Trophoblast cell (in vitro differentiated cells and primary cell): ENCODE measurements around the gene CMPK2.

Experiments used
- DNase-seq, 2 donors: peaks; one replicate each; pipeline ENCODE4 v3.0.0-alpha.2; 2016
- H2AFZ ChIP-seq: 2 replicates; pipeline ENCODE4 v1.6.1; 2013; ENCODE audit warnings: low read length, moderate library complexity, mild to moderate bottlenecking; ENCODE audit not compliant: insufficient read depth, poor library complexity
- H2AK5ac ChIP-seq: 2 replicates; pipeline ENCODE4 v1.6.1; 2013; ENCODE audit warnings: mild to moderate bottlenecking, low read length
- H2BK120ac ChIP-seq: 2 replicates; pipeline ENCODE4 v1.6.1; 2013; ENCODE audit warnings: low read length, mild to moderate bottlenecking, moderate library complexity; ENCODE audit not compliant: insufficient read depth, poor library complexity
- H2BK12ac ChIP-seq: 2 replicates; pipeline ENCODE4 v1.6.1; 2013; ENCODE audit warnings: mild to moderate bottlenecking, low read length, moderate library complexity
- H2BK5ac ChIP-seq: 2 replicates; pipeline ENCODE4 v1.6.1; 2013; ENCODE audit warnings: low read length, low read depth, moderate library complexity, mild to moderate bottlenecking; ENCODE audit not compliant: poor library complexity
- H3K14ac ChIP-seq: 2 replicates; pipeline ENCODE4 v1.6.1; 2013; ENCODE audit warnings: mild to moderate bottlenecking, low read length
- H3K18ac ChIP-seq: 2 replicates; pipeline ENCODE4 v1.6.1; 2013; ENCODE audit warnings: mild to moderate bottlenecking, low read length
- H3K23ac ChIP-seq: 2 replicates; pipeline ENCODE4 v1.6.1; 2013; ENCODE audit warnings: low read length
- H3K27ac ChIP-seq: 2 replicates; pipeline ENCODE4 v1.5.1; 2013; ENCODE audit warnings: low read depth, mild to moderate bottlenecking, inconsistent platforms, low read length, moderate library complexity
- H3K27me3 ChIP-seq: 2 replicates; pipeline ENCODE4 v1.6.1; 2013; ENCODE audit warnings: inconsistent platforms, mild to moderate bottlenecking, low read length, moderate library complexity; ENCODE audit not compliant: insufficient read depth
- H3K36me3 ChIP-seq, 2 experiments: 1 replicate in 1 of 2; 2 replicates in 1 of 2; pipeline ENCODE4 v1.6.1; 2013; ENCODE audit warnings: low read length in 2 of 2, mild to moderate bottlenecking in 2 of 2, moderate library complexity in 1 of 2; ENCODE audit not compliant: insufficient read depth in 2 of 2, control insufficient read depth in 1 of 2
- H3K4ac ChIP-seq: 2 replicates; pipeline ENCODE4 v1.6.1; 2013; ENCODE audit warnings: low read depth, mild to moderate bottlenecking, low read length, moderate library complexity
- H3K4me1 ChIP-seq, 2 experiments: 1 replicate in 1 of 2; 2 replicates in 1 of 2; pipeline ENCODE4 v1.6.1; 2013; ENCODE audit warnings: low read length in 2 of 2, mild to moderate bottlenecking in 2 of 2, moderate library complexity in 1 of 2; ENCODE audit not compliant: insufficient read depth in 2 of 2, control insufficient read depth in 1 of 2
- H3K4me2 ChIP-seq: 2 replicates; pipeline ENCODE4 v1.6.1; 2013; ENCODE audit warnings: inconsistent platforms, mild to moderate bottlenecking, low read length, moderate library complexity
- H3K4me3 ChIP-seq: 2 replicates; pipeline ENCODE4 v1.5.1; 2013; ENCODE audit warnings: mild to moderate bottlenecking, low read depth, low read length, inconsistent platforms
- H3K79me1 ChIP-seq: one replicate; pipeline ENCODE4 v1.6.1; 2013; ENCODE audit warnings: low read length
- H3K79me2 ChIP-seq: 2 replicates; pipeline ENCODE4 v1.6.1; 2013; ENCODE audit warnings: low read length, mild to moderate bottlenecking; ENCODE audit not compliant: control insufficient read depth, insufficient read depth, poor library complexity
- H3K9ac ChIP-seq: 2 replicates; pipeline ENCODE4 v1.6.1; 2013; ENCODE audit warnings: mild to moderate bottlenecking, low read length
- H3K9me3 ChIP-seq: 2 replicates; pipeline ENCODE4 v1.6.1; 2013; ENCODE audit warnings: low read depth, mild to moderate bottlenecking, control low read depth, inconsistent platforms, low read length; ENCODE audit not compliant: insufficient read depth
- H4K12ac ChIP-seq: 2 replicates; pipeline ENCODE4 v1.6.1; 2013; ENCODE audit warnings: low read depth, mild to moderate bottlenecking, low read length, moderate library complexity
- H4K8ac ChIP-seq: 2 replicates; pipeline ENCODE4 v1.6.1; 2013; ENCODE audit warnings: low read depth, mild to moderate bottlenecking, low read length, moderate library complexity
- H4K91ac ChIP-seq: one replicate; pipeline ENCODE4 v1.6.1; 2013; ENCODE audit warnings: low read depth, mild to moderate bottlenecking, low read length, moderate library complexity
- WGBS: extraction: QIAGEN DNeasy Blood & Tissue Kit; methylation state at CpG from one replicate; pipeline ENCODE4 v1.1.7; 2013; ENCODE audit warnings: missing lambda C conversion rate; ENCODE audit not compliant: insufficient read length, insufficient coverage; ENCODE audit errors: extremely low coverage; 5-methylcytosine and 5-hydroxymethylcytosine counted together

CMPK2 gene

GRCh38 chr2:6813573-6813972 is 52.1 kb downstream of the CMPK2 start:
- no peak overlapping the region for H3K18ac ChIP-seq
- H2BK12ac ChIP-seq = no peak overlapping the region
- H2BK5ac ChIP-seq = no peak overlapping the region
- no peak overlapping the region for H3K9ac ChIP-seq
- no peak overlapping the region for H4K91ac ChIP-seq
- no peak overlapping the region for H3K23ac ChIP-seq
- no peak overlapping the region for H2BK120ac ChIP-seq
- no peak overlapping the region for H2AK5ac ChIP-seq
- H3K4me1 ChIP-seq = no peaks in the 10 kb centered on the region
- H3K79me2 ChIP-seq = no peaks in the 10 kb centered on the region
- H2AFZ ChIP-seq = no peak overlapping the region
- no peak overlapping the region for H4K8ac ChIP-seq
- DNase-seq = no peak
- no peaks in the 10 kb centered on the region for H3K36me3 ChIP-seq
- H3K4me2 ChIP-seq = no peak overlapping the region
- no peak overlapping the region for H3K4ac ChIP-seq
- H3K27me3 ChIP-seq = no peaks in the 10 kb centered on the region
- H3K79me1 ChIP-seq = no peaks in the 10 kb centered on the region
- H3K27ac ChIP-seq = no peak overlapping the region
- H4K12ac ChIP-seq = no peak overlapping the region
- no peaks in the 10 kb centered on the region for H3K9me3 ChIP-seq
- no peak overlapping the region for H3K14ac ChIP-seq
- no CpG with 5 or more reads among the region's 2 CpGs for WGBS
- H3K4me3 ChIP-seq = no peak overlapping the region

GRCh38 chr2:6812857-6813530 is 52.7 kb downstream of the CMPK2 start:
- Histone ChIP-seq H2AK5ac (no peak overlapping the region), H3K79me2 (no peaks in the 10 kb centered on the region), H2BK12ac (no peak overlapping the region), H4K12ac (no peak overlapping the region), H3K9ac (no peak overlapping the region), H3K4me2 (no peak overlapping the region), H3K9me3 (no peaks in the 10 kb centered on the region), H3K23ac (no peak overlapping the region), H3K79me1 (no peaks in the 10 kb centered on the region), H3K27me3 (no peaks in the 10 kb centered on the region), H4K8ac (no peak overlapping the region), H3K18ac (no peak overlapping the region), H3K4me3 (no peak overlapping the region), H3K14ac (no peak overlapping the region), H3K36me3 (no peaks in the 10 kb centered on the region), H4K91ac (no peak overlapping the region), H3K4me1 (no peaks in the 10 kb centered on the region), H3K27ac (no peak overlapping the region), H3K4ac (no peak overlapping the region), H2AFZ (no peak overlapping the region), H2BK5ac (no peak overlapping the region), H2BK120ac (no peak overlapping the region)
- no peak for DNase-seq
- no CpG with 5 or more reads among the region's 12 CpGs for WGBS

DNA sequence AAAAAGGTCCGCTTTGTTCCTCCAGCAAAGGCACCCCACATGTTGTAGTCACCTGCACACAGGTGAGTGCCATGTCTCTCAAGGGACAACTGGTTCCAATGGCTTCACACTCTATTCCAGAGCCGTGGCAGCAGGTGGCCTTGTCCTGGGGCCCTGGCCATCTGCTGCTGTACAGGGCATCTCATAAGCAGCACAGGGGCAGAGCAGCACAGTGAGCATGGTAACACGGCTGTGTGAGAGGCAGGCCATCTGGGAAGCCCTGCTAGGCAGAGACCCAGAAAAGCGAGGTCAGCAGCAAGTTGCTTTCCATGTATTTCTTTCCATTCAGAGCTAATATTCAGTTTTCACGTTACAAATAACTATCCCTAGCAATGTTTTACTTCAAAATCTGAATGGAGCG is 54.7 kb downstream of the CMPK2 start:
- Histone ChIP-seq H2BK5ac (no peak overlapping the region), H3K4me2 (no peak overlapping the region), H3K79me1 (peaks cover 3% of the 10 kb centered on the region), H3K9ac (no peak overlapping the region), H2AK5ac (no peak overlapping the region), H3K36me3 (no peaks in the 10 kb centered on the region), H2BK12ac (no peak overlapping the region), H4K8ac (no peak overlapping the region), H3K9me3 (no peaks in the 10 kb centered on the region), H3K27me3 (no peaks in the 10 kb centered on the region), H4K12ac (no peak overlapping the region), H3K27ac (no peak overlapping the region), H3K14ac (no peak overlapping the region), H3K4me3 (no peak overlapping the region), H3K23ac (no peak overlapping the region), H3K18ac (no peak overlapping the region), H3K79me2 (no peaks in the 10 kb centered on the region), H3K4ac (no peak overlapping the region), H4K91ac (no peak overlapping the region), H2AFZ (no peak overlapping the region), H2BK120ac (no peak overlapping the region), H3K4me1 (peaks cover 3 to 5% of the 10 kb centered on the region in 2 experiments)
- no CpG with 5 or more reads among the region's 6 CpGs for WGBS
- DNase-seq = no peak

- no peak for DNase-seq
- Histone ChIP-seq H4K12ac (no peak overlapping the region), H3K27me3 (no peaks in the 10 kb centered on the region), H2AK5ac (no peak overlapping the region), H3K4me2 (no peak overlapping the region), H3K36me3 (no peaks in the 10 kb centered on the region), H3K14ac (no peak overlapping the region), H3K9ac (no peak overlapping the region), H2BK5ac (no peak overlapping the region), H3K4ac (no peak overlapping the region), H3K9me3 (no peaks in the 10 kb centered on the region), H3K27ac (no peak overlapping the region), H3K18ac (no peak overlapping the region), H3K23ac (no peak overlapping the region), H3K79me2 (no peaks in the 10 kb centered on the region), H4K91ac (no peak overlapping the region), H4K8ac (no peak overlapping the region), H3K4me1 (peaks cover 3 to 5% of the 10 kb centered on the region in 2 experiments), H2BK12ac (no peak overlapping the region), H3K79me1 (peaks cover 3% of the 10 kb centered on the region), H3K4me3 (no peak overlapping the region), H2BK120ac (no peak overlapping the region), H2AFZ (no peak overlapping the region)
- no CpG with 5 or more reads among the region's 1 CpG for WGBS
Observed at GRCh38 chr2:6808426-6808825, 57.3 kb downstream of the CMPK2 start.
